ENCODE results near the gene ROBO3.

The ROBO3 gene

GRCh38 chr11:124890151-124890550 lies 24.9 kb downstream of the ROBO3 start:
- no peaks in the 10 kb centered on the region for H3K27me3 ChIP-seq
- H3K4me1 ChIP-seq: peaks cover 0 to 37% (median 11%) of the 10 kb centered on the region in 10 experiments; a peak in 11 of 20 replicates
- H3K4me2 ChIP-seq: peak overlapping the region in 4 of 11 experiments; percentile 55 to 88 (median 69); a peak in 9 of 22 replicates

GRCh38 chr11:124890683-124891372 lies 25.6 kb downstream of the ROBO3 start:
- Histone ChIP-seq H3K27ac (no peak overlapping the region), H3K9ac (no peak overlapping the region), H3K27me3 (no peaks in the 10 kb centered on the region), H4K20me1 (peaks cover 0 to 4% (median 0%) of the 10 kb centered on the region in 11 experiments; a peak in 1 of 22 replicates), H3K4me3 (no peak overlapping the region), H3K9me3 (replicated peaks in 1 of 11) (no peaks in the 10 kb centered on the region), H3K36me3 (no peaks in the 10 kb centered on the region), H3K4me1 (peaks cover 0 to 37% (median 11%) of the 10 kb centered on the region in 10 experiments; a peak in 11 of 20 replicates), H3K4me2 (peak overlapping the region in 2 of 11 experiments; percentile 66 to 88; a peak in 3 of 22 replicates)
- no peak for TF ChIP-seq Cebpa-rat (IDR thresholded peaks at IDR 0.05)

More at GRCh38 chr11:124890151-124890550, 24.9 kb downstream of the ROBO3 start:
- no peak for TF ChIP-seq Cebpa-rat (IDR thresholded peaks at IDR 0.05)
- Histone ChIP-seq H3K4me3 (no peak overlapping the region), H3K36me3 (no peaks in the 10 kb centered on the region), H4K20me1 (peaks cover 0 to 4% (median 0%) of the 10 kb centered on the region in 11 experiments; a peak in 1 of 22 replicates), H3K9ac (no peak overlapping the region), H3K27ac (no peak overlapping the region), H3K9me3 (replicated peaks in 1 of 11) (no peaks in the 10 kb centered on the region)

GRCh38 chr11:124891373-124891861 lies 26.2 kb downstream of the ROBO3 start:
- Histone ChIP-seq H3K9me3 (replicated peaks in 1 of 11) (no peaks in the 10 kb centered on the region), H3K27ac (no peak overlapping the region), H3K9ac (no peak overlapping the region), H3K4me3 (no peak overlapping the region), H4K20me1 (peaks cover 0 to 4% (median 0%) of the 10 kb centered on the region in 11 experiments; a peak in 1 of 22 replicates), H3K36me3 (no peaks in the 10 kb centered on the region), H3K4me2 (0 out of 22 replicates have a peak overlapping the region, but pooled peaks of 1 of the 11 experiments have one; percentile 6), H3K27me3 (no peaks in the 10 kb centered on the region), H3K4me1 (peaks cover 0 to 37% (median 13%) of the 10 kb centered on the region in 10 experiments; a peak in 11 of 20 replicates)
- no peak for TF ChIP-seq Cebpa-rat (IDR thresholded peaks at IDR 0.05)

GRCh38 chr11:124892146-124892545 lies 26.9 kb downstream of the ROBO3 start:
- Histone ChIP-seq H4K20me1 (peaks cover 0 to 4% (median 0%) of the 10 kb centered on the region in 11 experiments; a peak in 1 of 22 replicates), H3K27ac (no peak overlapping the region), H3K9ac (no peak overlapping the region), H3K4me1 (peaks cover 4 to 40% (median 19%) of the 10 kb centered on the region in 10 experiments), H3K9me3 (replicated peaks in 1 of 11) (no peaks in the 10 kb centered on the region), H3K4me2 (0 out of 22 replicates have a peak overlapping the region, but pooled peaks of 1 of the 11 experiments have one; percentile 6), H3K36me3 (no peaks in the 10 kb centered on the region), H3K4me3 (no peak overlapping the region), H3K27me3 (no peaks in the 10 kb centered on the region)
- no peak for TF ChIP-seq Cebpa-rat (IDR thresholded peaks at IDR 0.05)

- H3K4me1 ChIP-seq: peaks cover 12 to 48% (median 26%) of the 10 kb centered on the region in 10 experiments
- H3K36me3 ChIP-seq: no peaks in the 10 kb centered on the region
- H3K27ac ChIP-seq: no peak overlapping the region
Observed at GRCh38 chr11:124892750-124893454, 27.7 kb downstream of the ROBO3 start.

GRCh38 chr11:124893781-124894401 lies 28.7 kb downstream of the ROBO3 start:
- no peak overlapping the region for H3K9ac ChIP-seq
- H3K27me3 ChIP-seq: no peaks in the 10 kb centered on the region
- peaks cover 0 to 4% (median 0%) of the 10 kb centered on the region in 11 experiments; a peak in 1 of 22 replicates for H4K20me1 ChIP-seq
- no peaks in the 10 kb centered on the region for H3K36me3 ChIP-seq
- no peak for TF ChIP-seq Cebpa-rat (IDR thresholded peaks at IDR 0.05)
- peaks cover 18 to 50% (median 35%) of the 10 kb centered on the region in 10 experiments for H3K4me1 ChIP-seq
- no peak overlapping the region for H3K27ac ChIP-seq
- no peak overlapping the region for H3K4me2 ChIP-seq
- H3K4me3 ChIP-seq: no peak overlapping the region
- no peaks in the 10 kb centered on the region for H3K9me3 ChIP-seq (replicated peaks in 1 of 11)

More at GRCh38 chr11:124892750-124893454, 27.7 kb downstream of the ROBO3 start:
- no peak overlapping the region for H3K4me2 ChIP-seq
- H3K4me3 ChIP-seq: no peak overlapping the region
- no peak for TF ChIP-seq Cebpa-rat (IDR thresholded peaks at IDR 0.05)
- H3K27me3 ChIP-seq: no peaks in the 10 kb centered on the region
- H3K9me3 ChIP-seq (replicated peaks in 1 of 11): no peaks in the 10 kb centered on the region
- H3K9ac ChIP-seq: no peak overlapping the region
- peaks cover 0 to 4% (median 0%) of the 10 kb centered on the region in 11 experiments; a peak in 1 of 22 replicates for H4K20me1 ChIP-seq

GRCh38 chr11:124894606-124895430 lies 29.6 kb downstream of the ROBO3 start:
- H3K27me3 ChIP-seq: no peaks in the 10 kb centered on the region
- H3K27ac ChIP-seq: no peak overlapping the region
- no peak for TF ChIP-seq Cebpa-rat (IDR thresholded peaks at IDR 0.05)
- H3K4me2 ChIP-seq: no peak overlapping the region
- no peak overlapping the region for H3K4me3 ChIP-seq
- H4K20me1 ChIP-seq: 0 out of 22 replicates have a peak, but pooled peaks cover 0 to under 1% (median 0%) of the 10 kb centered on the region in 11 experiments
- no peak overlapping the region for H3K9ac ChIP-seq
- peaks cover 18 to 47% (median 30%) of the 10 kb centered on the region in 10 experiments for H3K4me1 ChIP-seq
- H3K36me3 ChIP-seq: no peaks in the 10 kb centered on the region
- H3K9me3 ChIP-seq (replicated peaks in 1 of 11): no peaks in the 10 kb centered on the region

- Histone ChIP-seq H3K4me2 (no peak overlapping the region), H4K20me1 (no peaks in the 10 kb centered on the region), H3K4me3 (no peak overlapping the region), H3K4me1 (peaks cover 18 to 40% (median 27%) of the 10 kb centered on the region in 10 experiments), H3K27ac (no peak overlapping the region), H3K9ac (no peak overlapping the region), H3K36me3 (no peaks in the 10 kb centered on the region), H3K27me3 (no peaks in the 10 kb centered on the region), H3K9me3 (replicated peaks in 1 of 11) (no peaks in the 10 kb centered on the region)
- TF ChIP-seq Cebpa-rat (IDR thresholded peaks at IDR 0.05): no peak
Observed at GRCh38 chr11:124895471-124895971, 30.3 kb downstream of the ROBO3 start.
